IPS-15b (cell line): Measurements from ENCODE around the gene DNASE1L2.

Experiments used
- H3K27me3 ChIP-seq: one replicate; pipeline ENCODE4 v1.6.1; 2013; ENCODE audit warnings: low read length; ENCODE audit not compliant: control insufficient read depth, insufficient read depth
- H3K36me3 ChIP-seq: one replicate; pipeline ENCODE4 v1.6.1; 2013; ENCODE audit warnings: low read length; ENCODE audit not compliant: control insufficient read depth, insufficient read depth
- H3K4me1 ChIP-seq: one replicate; pipeline ENCODE4 v1.6.1; 2013; ENCODE audit warnings: mild to moderate bottlenecking, low read length; ENCODE audit not compliant: control insufficient read depth, insufficient read depth
- H3K4me3 ChIP-seq: one replicate; pipeline ENCODE4 v1.5.1; 2013; ENCODE audit warnings: low read depth, low read length
- H3K9ac ChIP-seq: one replicate; pipeline ENCODE4 v1.6.1; 2013; ENCODE audit warnings: low read depth, mild to moderate bottlenecking, low read length
- H3K9me3 ChIP-seq: one replicate; pipeline ENCODE4 v1.6.1; 2013; ENCODE audit warnings: mild to moderate bottlenecking, low read length; ENCODE audit not compliant: control insufficient read depth, insufficient read depth

Gene DNASE1L2

GRCh38 chr16:2229632-2230250 lies 6.5 kb upstream of the DNASE1L2 start:
- Histone ChIP-seq H3K9ac (no peak overlapping the region), H3K27me3 (no peaks in the 10 kb centered on the region), H3K36me3 (peaks cover 53% of the 10 kb centered on the region), H3K4me1 (no peaks in the 10 kb centered on the region), H3K4me3 (no peak overlapping the region), H3K9me3 (no peaks in the 10 kb centered on the region)

GRCh38 chr16:2230376-2230775 lies 5.9 kb upstream of the DNASE1L2 start:
- Histone ChIP-seq H3K9me3 (no peaks in the 10 kb centered on the region), H3K4me1 (no peaks in the 10 kb centered on the region), H3K4me3 (no peak overlapping the region), H3K36me3 (peaks cover 59% of the 10 kb centered on the region), H3K27me3 (no peaks in the 10 kb centered on the region), H3K9ac (no peak overlapping the region)

- H3K9me3 ChIP-seq, result no peaks in the 10 kb centered on the region
- H3K36me3 ChIP-seq, result peaks cover 66% of the 10 kb centered on the region
- H3K9ac ChIP-seq, result no peak overlapping the region
- H3K4me3 ChIP-seq, result no peak overlapping the region
- no peaks in the 10 kb centered on the region for H3K27me3 ChIP-seq
- H3K4me1 ChIP-seq, result no peaks in the 10 kb centered on the region
Observed at GRCh38 chr16:2231016-2231931, 5.0 kb upstream of the DNASE1L2 start.

- peaks cover 66% of the 10 kb centered on the region for H3K36me3 ChIP-seq
- H3K27me3 ChIP-seq, result no peaks in the 10 kb centered on the region
- H3K9me3 ChIP-seq, result no peaks in the 10 kb centered on the region
- no peak overlapping the region for H3K4me3 ChIP-seq
- no peak overlapping the region for H3K9ac ChIP-seq
- H3K4me1 ChIP-seq, result no peaks in the 10 kb centered on the region
Observed at GRCh38 chr16:2232094-2232990, 3.9 kb upstream of the DNASE1L2 start.

- no peaks in the 10 kb centered on the region for H3K4me1 ChIP-seq
- H3K27me3 ChIP-seq, result peaks cover 3% of the 10 kb centered on the region
- H3K36me3 ChIP-seq, result peaks cover 64% of the 10 kb centered on the region
- no peaks in the 10 kb centered on the region for H3K9me3 ChIP-seq
- H3K9ac ChIP-seq, result no peak overlapping the region
- H3K4me3 ChIP-seq, result no peak overlapping the region
Observed at GRCh38 chr16:2233046-2233775, 3.0 kb upstream of the DNASE1L2 start.

GRCh38 chr16:2233872-2234812 lies 2.1 kb upstream of the DNASE1L2 start:
- Histone ChIP-seq H3K9ac (no peak overlapping the region), H3K4me1 (no peaks in the 10 kb centered on the region), H3K4me3 (no peak overlapping the region)

GRCh38 chr16:2234813-2235170 lies 1.5 kb upstream of the DNASE1L2 start:
- Histone ChIP-seq H3K9me3 (no peaks in the 10 kb centered on the region), H3K36me3 (peaks cover 48% of the 10 kb centered on the region), H3K4me1 (no peaks in the 10 kb centered on the region), H3K27me3 (peaks cover 3% of the 10 kb centered on the region), H3K4me3 (no peak overlapping the region), H3K9ac (no peak overlapping the region)

More at GRCh38 chr16:2233872-2234812, 2.1 kb upstream of the DNASE1L2 start:
- Histone ChIP-seq H3K9me3 (no peaks in the 10 kb centered on the region), H3K27me3 (peaks cover 3% of the 10 kb centered on the region), H3K36me3 (peaks cover 55% of the 10 kb centered on the region)

- no peak overlapping the region for H3K9ac ChIP-seq
- no peaks in the 10 kb centered on the region for H3K9me3 ChIP-seq
- H3K27me3 ChIP-seq, result peaks cover 3% of the 10 kb centered on the region
- H3K4me1 ChIP-seq, result no peaks in the 10 kb centered on the region
- no peak overlapping the region for H3K4me3 ChIP-seq
- H3K36me3 ChIP-seq, result peaks cover 45% of the 10 kb centered on the region
Observed at GRCh38 chr16:2235234-2235651, 1.0 kb upstream of the DNASE1L2 start.

- H3K4me3 ChIP-seq, result peak overlapping the region; percentile 31
- peaks cover 45% of the 10 kb centered on the region for H3K36me3 ChIP-seq
- H3K4me1 ChIP-seq, result no peaks in the 10 kb centered on the region
- peaks cover 3% of the 10 kb centered on the region for H3K27me3 ChIP-seq
- no peak overlapping the region for H3K9ac ChIP-seq
- no peaks in the 10 kb centered on the region for H3K9me3 ChIP-seq
Observed at GRCh38 chr16:2235695-2236336, 428 bp upstream of the DNASE1L2 start.

GRCh38 chr16:2237102-2237482 lies 848 bp downstream of the DNASE1L2 start:
- H3K9ac ChIP-seq, result no peak overlapping the region

More at GRCh38 chr16:2237102-2237482, 848 bp downstream of the DNASE1L2 start:
- Histone ChIP-seq H3K4me1 (no peaks in the 10 kb centered on the region), H3K4me3 (peak overlapping the region; percentile 31), H3K27me3 (peaks cover 3% of the 10 kb centered on the region), H3K9me3 (no peaks in the 10 kb centered on the region), H3K36me3 (peaks cover 35% of the 10 kb centered on the region)
